Neural cell (in vitro differentiated cells): ENCODE data around the gene DOK1. TPM values are rescaled to one million over a fixed set of nuclear protein-coding genes. Genes with fewer than 3 reads are reported as not detected.

Source experiments
- H2AFZ ChIP-seq: fragments of 200-600, 300-800 bp; sonication (generic), shearing (Covaris generic); 2 replicates; pipeline ENCODE4 v1.6.0; 2014; ENCODE audit warnings: low read depth, mild to moderate bottlenecking, antibody characterized with exemption, low read length, moderate library complexity
- H3F3A ChIP-seq: fragments of 200-600 bp; shearing (Covaris generic); 2 replicates; pipeline ENCODE4 v1.6.1; 2016; ENCODE audit warnings: mild to moderate bottlenecking, moderate library complexity, mixed read lengths, antibody characterized with exemption, low read length; ENCODE audit not compliant: insufficient read depth, poor library complexity, severe bottlenecking
- H3K27ac ChIP-seq: fragments of 200-600, 300-800 bp; sonication (generic), shearing (Covaris generic); 2 replicates; pipeline ENCODE4 v1.5.1; 2014; ENCODE audit warnings: mild to moderate bottlenecking, low read length, moderate library complexity
- H3K27me3 ChIP-seq: fragments of 300-800, 200-600 bp; sonication (generic), shearing (Covaris generic); 2 replicates; pipeline ENCODE4 v1.6.0; 2014; ENCODE audit warnings: mild to moderate bottlenecking, low read depth, low read length, moderate library complexity; ENCODE audit not compliant: insufficient read depth
- H3K36me3 ChIP-seq: fragments of 300-800, 200-600 bp; sonication (generic), shearing (Covaris generic); 2 replicates; pipeline ENCODE4 v1.5.1; 2014; ENCODE audit warnings: mild to moderate bottlenecking, antibody characterized with exemption, low read length, moderate library complexity; ENCODE audit not compliant: insufficient read depth
- H3K4me2 ChIP-seq: fragments of 300-800, 200-600 bp; sonication (generic), shearing (Covaris generic); 2 replicates; pipeline ENCODE4 v1.6.0; 2014; ENCODE audit warnings: mild to moderate bottlenecking, low read length
- H3K4me3 ChIP-seq: fragments of 300-800, 200-600 bp; sonication (generic), shearing (Covaris generic); 2 replicates; pipeline ENCODE4 v1.5.1; 2014; ENCODE audit warnings: mild to moderate bottlenecking, low read length, moderate library complexity
- H3K79me2 ChIP-seq: fragments of 200-600 bp; shearing (Covaris generic); replicated peaks from 2 replicates; pipeline ENCODE4 v1.6.0; 2014; ENCODE audit warnings: mild to moderate bottlenecking, low read length, moderate library complexity; ENCODE audit not compliant: insufficient read depth
- H3K9ac ChIP-seq: fragments of 300-800, 200-600 bp; sonication (generic), shearing (Covaris generic); 2 replicates; pipeline ENCODE4 v1.6.1; 2016; ENCODE audit warnings: mild to moderate bottlenecking, low read length, mixed read lengths
- H3K9me2 ChIP-seq: fragments of 200-600 bp; shearing (Covaris generic); 2 replicates; pipeline ENCODE4 v1.6.1; 2016; ENCODE audit warnings: mild to moderate bottlenecking, low read length, mixed read lengths; ENCODE audit not compliant: insufficient read depth
- H3K9me3 ChIP-seq: fragments of 200-600, 300-800 bp; sonication (generic), shearing (Covaris generic); 2 replicates; pipeline ENCODE4 v1.6.1; 2016; ENCODE audit warnings: mild to moderate bottlenecking, mixed run types, low read length, moderate library complexity, mixed read lengths
- H4K20me1 ChIP-seq: fragments of 200-600 bp; shearing (Covaris generic); 2 replicates; pipeline ENCODE4 v1.6.1; 2016; ENCODE audit warnings: mild to moderate bottlenecking, mixed run types; ENCODE audit not compliant: insufficient read depth
- CTCF ChIP-seq: fragments of 450-650 bp; IDR thresholded peaks from 2 replicates; pipeline ENCODE4 v1.5.1; 2014; ENCODE audit warnings: antibody characterized with exemption, mild to moderate bottlenecking, moderate library complexity; ENCODE audit not compliant: poor library complexity, severe bottlenecking
- EP300 ChIP-seq: fragments of 450-650 bp; conservative IDR thresholded peaks from 2 replicates; pipeline ENCODE4 v1.6.1; 2014; ENCODE audit warnings: antibody characterized with exemption, mild to moderate bottlenecking, moderate library complexity; ENCODE audit not compliant: poor library complexity, severe bottlenecking
- EZH2 ChIP-seq: fragments of 200-600, 300-800 bp; shearing (Covaris generic), sonication (generic); IDR thresholded peaks from 2 replicates; pipeline ENCODE4 v1.6.1; 2014; ENCODE audit warnings: antibody characterized with exemption, low read length, borderline replicate concordance, mild to moderate bottlenecking; ENCODE audit not compliant: insufficient read depth, poor library complexity, severe bottlenecking
- MXI1 ChIP-seq: fragments of 450-650 bp; conservative IDR thresholded peaks from 2 replicates; pipeline ENCODE4 v1.6.1; 2014; ENCODE audit warnings: antibody characterized with exemption, mild to moderate bottlenecking; ENCODE audit not compliant: poor library complexity, severe bottlenecking
- POLR2AphosphoS5 ChIP-seq: IDR thresholded peaks from 2 replicates; pipeline ENCODE4 v1.6.1; 2012
- RAD21 ChIP-seq: fragments of 450-650 bp; conservative IDR thresholded peaks from 2 replicates; pipeline ENCODE4 v1.6.1; 2014; ENCODE audit warnings: antibody characterized with exemption, mild to moderate bottlenecking, moderate library complexity
- REST ChIP-seq: IDR thresholded peaks from 2 replicates; pipeline ENCODE4 v1.6.1; 2012; ENCODE audit warnings: borderline replicate concordance
- SMC3 ChIP-seq: fragments of 450-650 bp; conservative IDR thresholded peaks from 2 replicates; pipeline ENCODE4 v1.6.1; 2014; ENCODE audit warnings: antibody characterized with exemption, mild to moderate bottlenecking, moderate library complexity; ENCODE audit not compliant: poor library complexity
- TAF1 ChIP-seq: IDR thresholded peaks from 2 replicates; pipeline ENCODE4 v1.6.1; 2012; ENCODE audit warnings: low read depth
- polyA plus RNA-seq: library from polyadenylated mRNA; depleted of rRNA; stranded (reverse); fragments of >200 nt; gene quantifications from 2 replicates; pipeline ENCODE4 v1.2.3, GENCODE V29; 2014

DOK1 gene
- polyA plus RNA-seq, 1 donor from 2014 or later: 0.79 TPM

GRCh38 chr2:74507145-74507925 lies 47.2 kb upstream of the DOK1 start, which contains the start of gene PCGF1:
PCGF1 (minus strand) TSS chr2:74507695; CDS start chr2:74507668, 27 bp downstream.
- H3K4me2 ChIP-seq: peak within 1 kb of the TSS; percentile 91
- no peaks in the 10 kb centered on the region for H3K9me3 ChIP-seq
- H3K27ac ChIP-seq: peak within 1 kb of the TSS; percentile 98
- H4K20me1 ChIP-seq: no peaks in the 10 kb centered on the region
- H3K9ac ChIP-seq: peak within 1 kb of the TSS; percentile 92
- peak within 1 kb of the TSS; percentile 88 for H2AFZ ChIP-seq
- H3K9me2 ChIP-seq: no peaks in the 10 kb centered on the region
- peaks cover 6% of the 10 kb centered on the region for H3K79me2 ChIP-seq
- peaks cover 3% of the 10 kb centered on the region for H3F3A ChIP-seq
- TF ChIP-seq POLR2AphosphoS5 (peak; percentile 92), RAD21 (peak; percentile 59), SMC3 (peak; percentile 72), EP300 (peak; percentile 72), CTCF (peak; percentile 75), REST (peak; percentile 16), MXI1 (peak; percentile 75), EZH2 (no peak), TAF1 (peak; percentile 91)
- peak within 1 kb of the TSS; percentile 70 for H3K4me3 ChIP-seq
- H3K36me3 ChIP-seq: peaks cover 7% of the 10 kb centered on the region
- peaks cover 76% of the 10 kb centered on the region for H3K27me3 ChIP-seq

GRCh38 chr2:74507926-74508520 lies 46.5 kb upstream of the DOK1 start:
- H3F3A ChIP-seq: peaks cover 3% of the 10 kb centered on the region
- no peaks in the 10 kb centered on the region for H4K20me1 ChIP-seq
- H3K4me2 ChIP-seq: peak overlapping the region; percentile 57
- H3K9ac ChIP-seq: peak overlapping the region; percentile 92
- H3K79me2 ChIP-seq: peaks cover 6% of the 10 kb centered on the region
- H3K36me3 ChIP-seq: peaks cover 7% of the 10 kb centered on the region
- H3K27me3 ChIP-seq: peaks cover 75% of the 10 kb centered on the region
- H3K27ac ChIP-seq: peak overlapping the region; percentile 98
- H2AFZ ChIP-seq: peak overlapping the region; percentile 88
- H3K4me3 ChIP-seq: peak overlapping the region; percentile 70
- TF ChIP-seq EP300 (no peak), CTCF (no peak), MXI1 (no peak), REST (peak; percentile 76), POLR2AphosphoS5 (no peak)
- no peaks in the 10 kb centered on the region for H3K9me3 ChIP-seq
- H3K9me2 ChIP-seq: no peaks in the 10 kb centered on the region
